H9 (cell line): ENCODE measurements around the gene SLC5A2. TPM values are rescaled to one million over a fixed set of nuclear protein-coding genes. Genes with fewer than 3 reads are reported as not detected.

Experiments used
- DNase-seq: peaks from one replicate; pipeline ENCODE4 v3.0.0-alpha.2; 2017
- H2AFZ ChIP-seq: one replicate; pipeline ENCODE4 v1.6.1; 2013; ENCODE audit warnings: mild to moderate bottlenecking, low read length, control low read depth, moderate library complexity
- H2AK5ac ChIP-seq: 2 replicates; pipeline ENCODE4 v1.6.1; 2013; ENCODE audit warnings: low read length, control low read depth, mixed read lengths; ENCODE audit not compliant: insufficient read length
- H2BK120ac ChIP-seq: one replicate; pipeline ENCODE4 v1.6.1; 2013; ENCODE audit warnings: low read depth, mild to moderate bottlenecking, low read length, control low read depth, inconsistent platforms; ENCODE audit not compliant: poor library complexity, severe bottlenecking
- H2BK12ac ChIP-seq: 2 replicates; pipeline ENCODE4 v1.6.1; 2013; ENCODE audit warnings: low read length, control low read depth, mixed read lengths, low read depth; ENCODE audit not compliant: insufficient read length
- H2BK15ac ChIP-seq: 2 replicates; pipeline ENCODE4 v1.6.1; 2013; ENCODE audit warnings: low read depth, low read length, control low read depth
- H2BK20ac ChIP-seq: one replicate; pipeline ENCODE4 v1.6.1; 2013; ENCODE audit warnings: low read depth, mild to moderate bottlenecking, low read length, control low read depth, inconsistent platforms; ENCODE audit not compliant: poor library complexity, severe bottlenecking
- H2BK5ac ChIP-seq: 2 replicates; pipeline ENCODE4 v1.6.1; 2013; ENCODE audit warnings: low read length, control low read depth, mixed read lengths; ENCODE audit not compliant: insufficient read length
- H3K14ac ChIP-seq: 2 replicates; pipeline ENCODE4 v1.6.1; 2013; ENCODE audit warnings: low read length, control low read depth; ENCODE audit not compliant: insufficient read depth
- H3K18ac ChIP-seq: 2 replicates; pipeline ENCODE4 v1.6.1; 2013; ENCODE audit warnings: low read depth, mild to moderate bottlenecking, mixed read lengths, low read length, control low read depth; ENCODE audit not compliant: insufficient read length
- H3K23ac ChIP-seq: 2 replicates; pipeline ENCODE4 v1.6.1; 2013; ENCODE audit warnings: low read length, control low read depth, mixed read lengths, low read depth; ENCODE audit not compliant: insufficient read length
- H3K23me2 ChIP-seq: 2 replicates; pipeline ENCODE4 v1.6.1; 2013; ENCODE audit warnings: low read depth, mild to moderate bottlenecking, mixed read lengths, low read length, control low read depth; ENCODE audit not compliant: insufficient read length, poor library complexity, severe bottlenecking
- H3K27ac ChIP-seq: 2 replicates; pipeline ENCODE4 v1.5.1; 2013; ENCODE audit warnings: low read length, control low read depth, mixed read lengths, low read depth; ENCODE audit not compliant: insufficient read length
- H3K27me3 ChIP-seq: 2 replicates; pipeline ENCODE4 v1.6.1; 2013; ENCODE audit warnings: low read length, control low read depth, inconsistent platforms; ENCODE audit not compliant: insufficient read depth
- H3K4ac ChIP-seq: 2 replicates; pipeline ENCODE4 v1.6.1; 2013; ENCODE audit warnings: low read depth, mild to moderate bottlenecking, control low read depth, inconsistent platforms, low read length, moderate library complexity
- H3K4me1 ChIP-seq: 2 replicates; pipeline ENCODE4 v1.6.1; 2013; ENCODE audit warnings: low read length, control low read depth, inconsistent platforms; ENCODE audit not compliant: insufficient read depth
- H3K4me2 ChIP-seq: 2 replicates; pipeline ENCODE4 v1.6.1; 2013; ENCODE audit warnings: low read length, control low read depth, mixed read lengths; ENCODE audit not compliant: insufficient read length, insufficient read depth
- H3K56ac ChIP-seq: 2 replicates; pipeline ENCODE4 v1.6.1; 2013; ENCODE audit warnings: low read depth, mild to moderate bottlenecking, mixed read lengths, low read length, control low read depth; ENCODE audit not compliant: insufficient read length
- H3K79me1 ChIP-seq: 2 replicates; pipeline ENCODE4 v1.6.1; 2013; ENCODE audit warnings: low read depth, mild to moderate bottlenecking, moderate library complexity, low read length, control low read depth, inconsistent platforms; ENCODE audit not compliant: insufficient read depth, poor library complexity, severe bottlenecking
- H3K79me2 ChIP-seq: 2 replicates; pipeline ENCODE4 v1.6.1; 2013; ENCODE audit warnings: low read length, control low read depth, inconsistent platforms; ENCODE audit not compliant: insufficient read depth
- H3K9ac ChIP-seq: 2 replicates; pipeline ENCODE4 v1.6.1; 2013; ENCODE audit warnings: low read length, control low read depth, mixed read lengths; ENCODE audit not compliant: insufficient read length; ENCODE audit errors: extremely low read depth
- H3K9me3 ChIP-seq: one replicate; pipeline ENCODE4 v1.6.1; 2013; ENCODE audit warnings: low read depth, low read length, inconsistent platforms; ENCODE audit not compliant: control insufficient read depth
- H3T11ph ChIP-seq: one replicate; pipeline ENCODE4 v1.6.1; 2013; ENCODE audit warnings: mild to moderate bottlenecking, low read length, control low read depth, inconsistent platforms
- H4K20me1 ChIP-seq: one replicate; pipeline ENCODE4 v1.6.1; 2013; ENCODE audit not compliant: control insufficient read depth, insufficient read length, insufficient read depth
- H4K5ac ChIP-seq: 2 replicates; pipeline ENCODE4 v1.6.1; 2013; ENCODE audit warnings: low read depth, mild to moderate bottlenecking, mixed read lengths, low read length, control low read depth; ENCODE audit not compliant: insufficient read length
- H4K8ac ChIP-seq: replicated peaks from 2 replicates; pipeline ENCODE4 v1.6.1; 2013; ENCODE audit warnings: low read length, control low read depth, mixed read lengths, low read depth; ENCODE audit not compliant: insufficient read length
- H4K91ac ChIP-seq: 2 replicates; pipeline ENCODE4 v1.6.1; 2013; ENCODE audit warnings: low read depth, mild to moderate bottlenecking, moderate library complexity, mixed read lengths, low read length, control low read depth; ENCODE audit not compliant: insufficient read length
- H3K27ac Mint-ChIP-seq, 3 experiments: 2 replicates in 2 of 3; 3 replicates in 1 of 3; pipeline ENCODE4 v1.8.0; 2020 to 2021; ENCODE audit warnings: mixed read lengths in 3 of 3, mild to moderate bottlenecking in 1 of 3, moderate library complexity in 1 of 3
- H3K27me3 Mint-ChIP-seq: 2 replicates; pipeline ENCODE4 v1.8.0; 2021; ENCODE audit warnings: low read depth, mild to moderate bottlenecking, moderate library complexity, mixed read lengths
- H3K36me3 Mint-ChIP-seq, 3 experiments: 2 replicates in 2 of 3; 3 replicates in 1 of 3; pipeline ENCODE4 v1.8.0; 2020 to 2021; ENCODE audit warnings: low read depth in 3 of 3, mixed read lengths in 3 of 3; ENCODE audit not compliant: insufficient read depth in 1 of 3
- H3K4me1 Mint-ChIP-seq, 2 experiments: 2 replicates each; pipeline ENCODE4 v1.8.0; 2020; ENCODE audit warnings: mixed read lengths in 2 of 2
- H3K4me3 Mint-ChIP-seq, 2 experiments: 2 replicates in 1 of 2; 3 replicates in 1 of 2; pipeline ENCODE4 v1.8.0; 2020 to 2021; ENCODE audit warnings: mild to moderate bottlenecking in 2 of 2, mixed read lengths in 2 of 2, moderate library complexity in 1 of 2
- H3K9me3 Mint-ChIP-seq, 2 experiments: 2 replicates in 1 of 2; 3 replicates in 1 of 2; pipeline ENCODE4 v1.8.0; 2020; ENCODE audit warnings: mild to moderate bottlenecking in 2 of 2, mixed read lengths in 2 of 2, moderate library complexity in 1 of 2
- WGBS: extraction: QIAGEN DNeasy Blood & Tissue Kit; methylation state at CpG from one replicate; pipeline ENCODE4 v1.1.7; 2013; ENCODE audit warnings: missing lambda C conversion rate, low lambda C conversion rate, mixed read lengths; ENCODE audit not compliant: insufficient read length; ENCODE audit errors: extremely low coverage; 5-methylcytosine and 5-hydroxymethylcytosine counted together
- total RNA-seq: library from RNA; stranded (reverse); gene quantifications from 2 replicates; pipeline ENCODE4 v1.2.1, GENCODE V29; 2021
- TF ChIP-seq, protein P1 (sequence below): fragments of 200-600 bp; sonication (generic); conservative IDR thresholded peaks from 3 replicates; pipeline ENCODE4 v1.8.0; 2021; ENCODE audit warnings: antibody characterized with exemption, mild to moderate bottlenecking

Gene SLC5A2
- total RNA-seq, 1 experiment from 2014 or later = 0.52 TPM

- Histone ChIP-seq H3K79me1 (no peaks in the 10 kb centered on the region), H4K8ac (no peak overlapping the region), H3K18ac (no peak overlapping the region), H2BK12ac (no peak overlapping the region), H3K56ac (no peak overlapping the region), H2BK5ac (no peak overlapping the region), H3K27ac (no peak overlapping the region), H3K27me3 (peaks cover 13% of the 10 kb centered on the region; the same call in 1 of the 2 replicates), H3K4ac (no peak overlapping the region), H3K79me2 (no peaks in the 10 kb centered on the region), H3K9me3 (no peaks in the 10 kb centered on the region), H2AK5ac (no peak overlapping the region), H3K23me2 (peaks cover 11% of the 10 kb centered on the region), H3T11ph (no peak overlapping the region), H4K20me1 (no peaks in the 10 kb centered on the region), H3K23ac (no peak overlapping the region), H2BK20ac (no peak overlapping the region), H3K4me1 (no peaks in the 10 kb centered on the region), H2BK120ac (no peak overlapping the region), H3K14ac (no peak overlapping the region), H2AFZ (no peak overlapping the region), H4K91ac (no peak overlapping the region), H4K5ac (no peak overlapping the region), H3K4me2 (no peak overlapping the region), H3K9ac (no peak overlapping the region), H2BK15ac (no peak overlapping the region)
- peaks cover 86% of the 10 kb centered on the region for H3K27me3 Mint-ChIP-seq
- peaks cover 0 to 6% (median 2%) of the 10 kb centered on the region in 3 experiments; a peak in 5 of 7 replicates for H3K36me3 Mint-ChIP-seq
- peaks cover 8 to 13% of the 10 kb centered on the region in 2 experiments for H3K4me1 Mint-ChIP-seq
- H3K27ac Mint-ChIP-seq = no peak overlapping the region; a peak in 1 of 7 replicates
- no CpG with 5 or more reads among the region's 14 CpGs for WGBS
- DNase-seq = peak; percentile 77
- TF ChIP-seq, protein P1, sequence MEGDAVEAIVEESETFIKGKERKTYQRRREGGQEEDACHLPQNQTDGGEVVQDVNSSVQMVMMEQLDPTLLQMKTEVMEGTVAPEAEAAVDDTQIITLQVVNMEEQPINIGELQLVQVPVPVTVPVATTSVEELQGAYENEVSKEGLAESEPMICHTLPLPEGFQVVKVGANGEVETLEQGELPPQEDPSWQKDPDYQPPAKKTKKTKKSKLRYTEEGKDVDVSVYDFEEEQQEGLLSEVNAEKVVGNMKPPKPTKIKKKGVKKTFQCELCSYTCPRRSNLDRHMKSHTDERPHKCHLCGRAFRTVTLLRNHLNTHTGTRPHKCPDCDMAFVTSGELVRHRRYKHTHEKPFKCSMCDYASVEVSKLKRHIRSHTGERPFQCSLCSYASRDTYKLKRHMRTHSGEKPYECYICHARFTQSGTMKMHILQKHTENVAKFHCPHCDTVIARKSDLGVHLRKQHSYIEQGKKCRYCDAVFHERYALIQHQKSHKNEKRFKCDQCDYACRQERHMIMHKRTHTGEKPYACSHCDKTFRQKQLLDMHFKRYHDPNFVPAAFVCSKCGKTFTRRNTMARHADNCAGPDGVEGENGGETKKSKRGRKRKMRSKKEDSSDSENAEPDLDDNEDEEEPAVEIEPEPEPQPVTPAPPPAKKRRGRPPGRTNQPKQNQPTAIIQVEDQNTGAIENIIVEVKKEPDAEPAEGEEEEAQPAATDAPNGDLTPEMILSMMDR = no peak
- H3K4me3 Mint-ChIP-seq = 0 out of 5 replicates have a peak overlapping the region, but pooled peaks of 1 of the 2 experiments have one; percentile 19
- H3K9me3 Mint-ChIP-seq = peaks cover 0 to 2% of the 10 kb centered on the region in 2 experiments; a peak in 2 of 5 replicates
Measured at GRCh38 chr16:31484491-31485171, 1.7 kb downstream of the SLC5A2 start.
